ENCODE data around the gene MEGF10. TPM values are rescaled to one million over a fixed set of nuclear protein-coding genes. Genes with fewer than 3 reads are reported as not detected.

The MEGF10 gene
- total RNA-seq, 4 donors from 2014 or later: 0.27 to 5.4 (median 0.97) TPM

DNA sequence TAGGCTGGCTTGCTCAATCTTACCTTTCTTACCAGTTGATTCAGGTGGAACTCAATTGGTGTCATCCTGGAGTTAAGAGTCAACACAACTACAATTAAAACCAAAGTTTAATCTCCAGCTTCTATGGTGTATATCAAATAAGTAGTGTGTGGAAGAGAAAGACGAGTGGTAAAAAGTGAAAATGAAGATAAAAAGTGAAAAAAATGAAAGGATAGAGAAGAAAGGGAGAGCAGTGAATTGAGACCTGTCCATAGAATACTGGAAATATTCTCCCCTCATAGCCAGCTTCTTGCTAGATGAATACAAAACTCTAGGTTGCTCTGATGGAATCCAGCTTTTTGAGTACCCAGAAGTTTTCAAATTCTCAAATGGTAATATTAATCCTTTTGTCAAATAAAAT is 76.4 kb downstream of the MEGF10 start:
- no peaks in the 10 kb centered on the region for H3K27me3 ChIP-seq
- 86 to 100% methylated on average over 1 of the region's 1 CpG for WGBS, 2 donors (ENCODE audit: low coverage in 1 of 2)
- H3K4me1 ChIP-seq: no peaks in the 10 kb centered on the region
- H3K4me3 ChIP-seq: no peak overlapping the region
- TF ChIP-seq POLR2AphosphoS5 (IDR thresholded peaks at IDR 0.05) (no peak), EP300 (IDR thresholded peaks at IDR 0.05) (no peak), POLR2A (IDR thresholded peaks at IDR 0.05) (no peak)
- TF ChIP-seq, protein P1, sequence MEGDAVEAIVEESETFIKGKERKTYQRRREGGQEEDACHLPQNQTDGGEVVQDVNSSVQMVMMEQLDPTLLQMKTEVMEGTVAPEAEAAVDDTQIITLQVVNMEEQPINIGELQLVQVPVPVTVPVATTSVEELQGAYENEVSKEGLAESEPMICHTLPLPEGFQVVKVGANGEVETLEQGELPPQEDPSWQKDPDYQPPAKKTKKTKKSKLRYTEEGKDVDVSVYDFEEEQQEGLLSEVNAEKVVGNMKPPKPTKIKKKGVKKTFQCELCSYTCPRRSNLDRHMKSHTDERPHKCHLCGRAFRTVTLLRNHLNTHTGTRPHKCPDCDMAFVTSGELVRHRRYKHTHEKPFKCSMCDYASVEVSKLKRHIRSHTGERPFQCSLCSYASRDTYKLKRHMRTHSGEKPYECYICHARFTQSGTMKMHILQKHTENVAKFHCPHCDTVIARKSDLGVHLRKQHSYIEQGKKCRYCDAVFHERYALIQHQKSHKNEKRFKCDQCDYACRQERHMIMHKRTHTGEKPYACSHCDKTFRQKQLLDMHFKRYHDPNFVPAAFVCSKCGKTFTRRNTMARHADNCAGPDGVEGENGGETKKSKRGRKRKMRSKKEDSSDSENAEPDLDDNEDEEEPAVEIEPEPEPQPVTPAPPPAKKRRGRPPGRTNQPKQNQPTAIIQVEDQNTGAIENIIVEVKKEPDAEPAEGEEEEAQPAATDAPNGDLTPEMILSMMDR (IDR thresholded peaks at IDR 0.05): no peak
- ATAC-seq: no peak
- H3K36me3 ChIP-seq: no peaks in the 10 kb centered on the region
- H3K9me3 ChIP-seq: no peaks in the 10 kb centered on the region
- no peak overlapping the region for H3K27ac ChIP-seq

DNA sequence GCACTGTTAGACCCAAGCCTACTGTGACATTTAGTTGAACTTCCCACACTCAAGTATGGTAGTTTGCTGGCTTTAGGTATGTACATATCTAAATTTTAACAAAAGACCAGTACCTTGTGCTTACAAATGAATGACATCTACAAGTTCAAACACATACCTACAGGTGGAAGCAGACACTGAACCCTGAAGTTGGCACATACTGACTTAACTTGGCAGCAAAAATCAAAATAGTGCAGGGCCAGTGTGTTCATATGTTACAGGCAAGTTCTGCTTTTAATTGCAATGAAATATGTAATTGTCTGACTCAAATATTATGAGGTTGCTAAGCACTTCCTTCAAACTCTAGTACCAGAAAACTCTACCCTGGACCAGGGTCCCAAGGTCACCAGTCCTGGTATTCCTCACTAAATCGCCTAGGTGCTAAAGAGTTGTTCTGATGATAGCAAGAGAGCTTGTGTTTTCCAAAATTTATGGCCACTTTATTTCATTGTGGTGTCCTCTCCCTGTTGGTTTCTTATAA is 77.4 kb downstream of the MEGF10 start:
- Histone ChIP-seq H3K27ac (no peak overlapping the region), H3K27me3 (no peaks in the 10 kb centered on the region), H3K36me3 (no peaks in the 10 kb centered on the region), H3K4me3 (no peak overlapping the region), H3K9me3 (no peaks in the 10 kb centered on the region), H3K4me1 (no peaks in the 10 kb centered on the region)
- no peak for ATAC-seq
- TF ChIP-seq POLR2AphosphoS5 (IDR thresholded peaks at IDR 0.05) (no peak), EP300 (IDR thresholded peaks at IDR 0.05) (no peak), POLR2A (IDR thresholded peaks at IDR 0.05) (no peak)
- TF ChIP-seq, protein P1 (IDR thresholded peaks at IDR 0.05): no peak
- WGBS, 2 donors (ENCODE audit: low coverage in 1 of 2): 36 to 75% methylated on average over 1 of the region's 1 CpG

DNA sequence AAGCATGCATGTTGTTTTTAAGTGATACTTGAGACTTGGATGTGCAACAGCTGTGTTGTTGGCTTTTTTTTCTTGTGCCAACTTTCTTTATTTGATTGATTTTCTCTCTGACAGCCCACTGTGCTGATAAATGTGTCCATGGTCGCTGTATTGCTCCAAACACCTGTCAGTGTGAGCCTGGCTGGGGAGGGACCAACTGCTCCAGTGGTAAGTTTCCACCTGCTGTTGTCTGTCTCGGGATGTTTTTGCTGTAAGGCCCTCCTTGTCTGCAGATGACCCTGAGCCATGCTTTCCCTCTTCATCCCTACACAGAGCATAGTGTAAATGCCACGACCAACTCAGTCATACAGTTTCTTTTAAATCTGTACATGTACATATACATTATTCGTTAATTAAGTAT is 79.2 kb downstream of the MEGF10 start:
- H3K36me3 ChIP-seq: no peaks in the 10 kb centered on the region
- no peaks in the 10 kb centered on the region for H3K4me1 ChIP-seq
- H3K4me3 ChIP-seq: no peak overlapping the region
- no peaks in the 10 kb centered on the region for H3K9me3 ChIP-seq
- WGBS, 2 donors (ENCODE audit: low coverage in 1 of 2): 64 to 70% methylated on average over 4 of the region's 4 CpGs
- H3K27me3 ChIP-seq: no peaks in the 10 kb centered on the region
- ATAC-seq: no peak
- no peak for TF ChIP-seq POLR2AphosphoS5 (IDR thresholded peaks at IDR 0.05)
- TF ChIP-seq, protein P1 (IDR thresholded peaks at IDR 0.05): no peak
- TF ChIP-seq EP300 (IDR thresholded peaks at IDR 0.05): no peak
- no peak for TF ChIP-seq POLR2A (IDR thresholded peaks at IDR 0.05)
- H3K27ac ChIP-seq: no peak overlapping the region

DNA sequence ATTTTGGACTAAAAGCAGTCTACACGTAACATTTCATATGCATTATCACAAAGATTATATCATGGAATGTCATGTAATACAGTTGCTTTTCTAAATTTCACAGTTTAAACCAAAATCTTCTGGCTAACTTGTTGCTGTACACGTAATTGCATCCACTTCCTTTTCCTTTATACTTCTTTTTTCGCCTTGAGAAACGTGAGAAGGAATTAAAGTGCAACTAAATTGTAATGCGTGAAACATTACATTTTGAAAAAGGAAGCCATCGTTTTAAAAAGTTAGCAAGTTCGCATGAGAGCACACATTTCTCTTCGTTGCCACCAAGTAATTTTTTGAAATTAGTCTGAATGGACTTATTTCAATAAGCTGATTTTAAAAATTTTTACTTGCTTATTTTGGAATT is 80.0 kb downstream of the MEGF10 start:
- Histone ChIP-seq H3K4me1 (no peaks in the 10 kb centered on the region), H3K9me3 (no peaks in the 10 kb centered on the region), H3K27me3 (no peaks in the 10 kb centered on the region), H3K4me3 (no peak overlapping the region), H3K27ac (no peak overlapping the region), H3K36me3 (no peaks in the 10 kb centered on the region)
- TF ChIP-seq POLR2AphosphoS5 (IDR thresholded peaks at IDR 0.05) (no peak), POLR2A (IDR thresholded peaks at IDR 0.05) (no peak), EP300 (IDR thresholded peaks at IDR 0.05) (no peak)
- TF ChIP-seq, protein P1 (IDR thresholded peaks at IDR 0.05): no peak
- WGBS, 2 donors (ENCODE audit: low coverage in 1 of 2): 63 to 76% methylated on average over 8 of the region's 8 CpGs
- no peak for ATAC-seq

DNA sequence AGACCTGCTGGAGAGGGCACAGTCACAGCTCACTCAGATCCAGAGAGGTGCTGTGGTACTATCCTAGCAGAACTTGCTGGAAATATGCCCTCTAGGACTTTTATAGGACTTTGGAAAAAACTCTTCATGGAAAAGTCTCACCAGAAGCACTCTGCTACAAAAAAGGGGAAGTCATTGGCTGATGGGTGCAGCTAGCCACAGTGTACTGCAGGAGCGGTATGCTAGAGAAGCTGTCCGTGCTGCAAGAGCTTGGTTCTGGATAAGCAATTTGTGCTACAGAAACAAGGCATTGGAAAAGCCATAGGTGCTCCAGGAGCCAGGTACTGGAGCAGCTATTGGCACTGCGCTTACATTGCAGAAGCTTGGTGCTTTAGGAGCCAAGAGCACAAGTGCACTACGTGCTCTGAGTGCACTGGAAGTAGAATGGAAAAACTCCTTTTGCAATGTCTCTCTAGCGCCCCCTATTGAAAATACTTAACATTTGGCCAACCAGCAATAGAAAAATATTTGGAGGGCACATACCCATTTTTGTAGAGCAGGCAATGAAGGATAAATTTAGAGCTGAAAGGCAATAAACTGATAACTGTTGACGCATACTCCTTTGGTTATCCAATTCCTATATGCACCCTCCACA is 83.4 kb downstream of the MEGF10 start:
- no peaks in the 10 kb centered on the region for H3K36me3 ChIP-seq
- H3K27me3 ChIP-seq: no peaks in the 10 kb centered on the region
- H3K27ac ChIP-seq: no peak overlapping the region
- H3K4me3 ChIP-seq: no peak overlapping the region
- 64 to 81% methylated on average over 5 to 6 of the region's 6 CpGs for WGBS, 2 donors (ENCODE audit: low coverage in 1 of 2)
- TF ChIP-seq POLR2A (IDR thresholded peaks at IDR 0.05): no peak
- TF ChIP-seq, protein P1 (IDR thresholded peaks at IDR 0.05): no peak
- H3K9me3 ChIP-seq: no peaks in the 10 kb centered on the region
- no peaks in the 10 kb centered on the region for H3K4me1 ChIP-seq
- no peak for ATAC-seq

Measured in gastroesophageal sphincter (tissue), 4 donors.